Limb (tissue), 2 donors: ENCODE data around the gene YARS1.

Source experiments
- DNase-seq, 2 donors: peaks; one replicate each; pipeline ENCODE4 v3.0.0-alpha.2; 2016; ENCODE audit errors: extremely low spot score in 2 of 2

Gene YARS1

DNA sequence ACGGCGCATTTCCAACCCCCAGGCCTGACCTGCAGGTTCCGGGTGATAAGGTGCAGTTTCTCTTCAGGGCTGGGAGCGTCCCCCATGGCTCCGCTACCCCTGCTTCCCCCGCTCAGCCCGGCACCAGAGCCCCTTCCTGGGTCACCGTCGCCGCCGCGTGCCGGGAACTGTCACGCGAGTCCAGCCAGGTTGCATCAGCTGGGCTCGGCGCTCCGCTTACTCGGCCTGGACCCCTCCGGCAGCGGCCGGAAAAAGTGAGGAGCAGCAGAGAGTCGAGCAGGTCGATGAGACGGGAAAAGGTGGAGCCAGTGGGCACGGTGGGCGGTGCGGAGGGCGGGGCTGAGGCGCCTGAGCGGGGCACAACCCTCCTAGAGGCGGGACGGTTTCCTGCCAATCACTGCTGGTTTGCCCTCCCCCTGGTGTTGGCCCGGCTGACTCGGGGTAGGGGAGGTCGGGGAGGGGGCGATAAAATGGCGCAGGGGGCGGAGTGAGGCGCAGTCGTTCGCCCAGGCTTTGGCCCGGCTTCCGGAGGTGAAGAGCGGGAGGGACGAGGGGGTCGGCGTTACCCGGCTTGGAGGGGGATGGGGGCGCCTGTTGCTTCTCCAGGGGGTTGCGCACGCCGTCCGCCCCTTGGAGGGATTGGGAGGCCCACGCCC lies at the start of gene YARS1, which contains the start of gene S100PBP:
Gene YARS1, minus strand, starts transcription at position 200 of the 656 bp plus-strand sequence. Its CDS starts 114 bp downstream, at position 86.
Gene S100PBP, plus strand, starts transcription at position 495 of the 656 bp plus-strand sequence. CDS start 8,447 bp downstream, outside the sequence.
- DNase-seq, result peak; percentile 98 to 100

DNA sequence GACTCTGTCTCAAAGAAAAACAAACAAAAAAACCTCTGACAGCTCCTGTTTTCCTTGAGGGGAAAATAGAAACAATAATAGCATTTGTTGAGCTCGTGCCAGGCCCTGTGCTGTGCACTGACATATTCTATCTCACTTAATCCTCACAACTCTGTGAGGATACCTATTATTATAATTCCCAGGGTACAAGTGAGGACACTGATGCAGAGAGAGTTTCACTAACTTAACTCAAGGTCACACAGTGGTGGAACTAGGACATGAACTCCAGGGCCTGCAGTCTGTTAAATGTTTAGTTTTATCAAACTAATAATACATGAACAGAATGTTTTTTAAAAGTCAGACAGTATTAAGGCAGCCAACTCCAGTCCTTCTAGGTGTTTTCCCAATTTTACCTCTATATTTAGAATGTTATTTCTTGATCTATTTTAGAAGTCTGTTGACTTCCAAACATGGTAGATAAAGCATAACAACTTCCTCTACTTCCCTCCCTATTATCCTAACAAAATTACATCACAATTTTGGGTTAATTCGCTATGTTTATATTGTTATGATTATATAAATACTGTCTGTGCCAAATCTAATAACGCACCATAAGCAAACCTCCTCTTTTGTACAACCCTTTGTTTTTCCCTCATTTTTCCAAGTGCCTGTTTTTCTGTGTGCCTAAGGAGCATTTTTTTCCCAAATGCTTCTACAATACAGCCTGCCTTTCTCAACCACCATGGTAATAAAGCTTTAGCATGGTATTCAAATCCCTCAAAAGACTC lies 48.7 kb upstream of the YARS1 start:
- no peak for DNase-seq

DNA sequence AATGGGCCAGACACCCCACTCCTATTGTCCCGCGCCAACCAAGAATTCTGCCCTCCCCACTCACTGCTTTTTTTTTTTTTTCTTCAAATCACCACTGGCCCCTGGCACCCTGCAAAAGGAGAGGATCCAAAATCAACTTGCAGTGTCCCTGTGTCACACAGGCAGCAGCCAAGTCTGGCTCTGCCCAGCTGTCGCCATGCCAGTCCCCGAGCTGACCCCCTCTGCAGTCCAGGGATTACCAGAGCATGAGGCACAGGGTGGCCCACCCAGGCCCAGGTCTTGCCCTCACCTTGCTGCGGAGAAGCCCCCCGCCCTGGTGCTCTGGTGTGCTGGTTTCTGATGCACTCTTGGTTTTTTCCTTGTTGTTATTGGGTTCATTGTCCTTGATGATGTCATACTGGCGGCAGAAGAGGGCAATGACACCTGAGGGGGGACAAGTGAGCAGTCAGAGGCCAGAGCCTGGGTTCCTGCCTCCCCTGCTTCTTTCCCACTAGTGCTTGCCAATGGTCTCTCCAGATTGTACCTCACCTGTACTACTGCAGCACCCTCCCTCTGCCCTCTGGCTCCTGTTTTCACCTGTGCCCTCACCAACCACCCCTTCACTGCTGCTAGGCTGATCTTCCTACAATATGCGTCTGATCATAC lies 47.3 kb upstream of the YARS1 start:
- no peak for DNase-seq

DNA sequence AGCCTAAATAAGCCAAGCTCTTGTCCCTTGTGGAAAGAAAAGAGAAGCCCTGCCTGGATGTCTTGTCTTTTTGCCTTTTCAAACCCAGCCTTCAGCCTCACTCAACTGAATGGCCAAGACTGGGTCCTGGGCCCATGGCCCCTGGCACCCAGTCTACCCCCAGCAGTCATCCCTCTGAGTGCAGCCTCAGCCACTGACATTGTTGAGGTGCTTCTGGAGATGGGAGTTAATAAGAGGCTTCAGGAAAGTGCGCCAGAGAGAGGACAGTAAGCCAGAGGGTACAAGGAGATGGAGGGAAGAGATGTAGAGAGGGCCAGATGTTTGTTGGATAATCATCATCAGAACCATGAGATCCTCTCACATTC lies 46.7 kb upstream of the YARS1 start:
- no peak for DNase-seq

DNA sequence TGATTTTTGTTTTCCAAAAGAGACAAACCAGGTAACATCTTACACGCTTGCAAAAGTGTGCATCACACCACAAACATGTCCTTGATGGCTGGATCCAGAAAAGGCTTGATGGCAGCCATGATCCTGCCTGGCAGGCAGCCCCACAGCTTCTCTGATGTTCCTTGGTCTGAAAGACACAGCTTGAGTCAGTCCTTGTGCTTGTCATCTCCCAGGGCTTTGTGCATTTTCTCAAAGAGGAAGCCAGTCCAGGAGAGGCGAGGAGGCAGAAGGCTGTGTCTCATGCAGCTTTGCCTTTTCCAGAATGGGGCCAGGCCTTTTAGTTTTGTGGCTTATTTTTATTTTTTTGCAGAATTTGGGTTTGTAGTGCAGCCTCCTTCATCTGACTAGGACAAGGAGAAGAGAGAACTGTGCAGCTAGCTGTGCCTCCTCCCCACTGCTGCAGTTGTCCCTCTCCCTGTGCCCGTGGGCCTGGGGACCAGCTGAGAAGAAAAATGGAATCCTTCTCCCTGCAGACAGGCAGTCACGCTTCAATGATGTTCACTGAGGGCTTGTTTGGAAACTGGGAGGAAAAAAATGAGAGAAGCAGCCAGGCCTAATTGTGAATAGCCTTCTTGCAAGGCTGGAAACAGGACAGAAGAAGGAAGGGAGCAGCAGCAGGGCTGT lies 46.2 kb upstream of the YARS1 start:
- DNase-seq, result no peak

DNA sequence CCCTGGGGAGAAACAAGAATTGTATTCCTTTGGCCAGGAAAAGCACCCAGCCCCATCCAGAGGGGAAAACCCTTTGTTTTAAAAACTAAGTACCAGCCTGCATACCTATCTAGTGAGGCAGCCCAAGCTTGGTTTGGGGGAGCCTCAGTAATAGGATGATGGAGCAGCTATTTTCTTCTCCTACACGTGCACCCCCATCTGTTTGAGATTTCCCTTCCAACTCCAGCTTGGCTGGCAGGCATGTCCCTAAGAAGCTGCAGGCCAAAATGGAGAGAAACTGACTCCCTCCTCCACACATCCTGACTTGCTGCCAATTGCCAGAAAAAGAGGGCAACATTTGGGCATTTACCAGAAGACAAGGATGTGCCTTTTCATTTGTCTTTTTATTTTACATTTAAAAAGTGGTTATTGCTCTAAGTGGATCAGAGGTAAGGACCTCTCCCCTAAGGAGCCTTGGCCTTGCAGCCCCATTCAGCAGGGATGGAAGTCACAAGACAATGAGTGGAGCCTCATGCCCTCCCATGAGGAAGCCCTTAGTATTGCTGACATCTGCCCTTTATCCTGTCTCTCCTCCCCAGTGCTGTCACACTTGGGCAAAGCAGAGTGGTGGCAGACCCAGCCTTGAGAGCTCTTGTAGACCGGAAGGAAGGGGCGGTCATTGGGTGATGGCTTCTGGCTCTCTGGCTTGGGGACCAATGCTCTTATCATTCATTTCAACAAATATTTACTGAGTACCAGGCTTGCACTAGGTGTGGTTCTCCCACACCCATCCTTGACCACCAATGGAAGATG lies 44.9 kb upstream of the YARS1 start:
- no peak for DNase-seq

DNA sequence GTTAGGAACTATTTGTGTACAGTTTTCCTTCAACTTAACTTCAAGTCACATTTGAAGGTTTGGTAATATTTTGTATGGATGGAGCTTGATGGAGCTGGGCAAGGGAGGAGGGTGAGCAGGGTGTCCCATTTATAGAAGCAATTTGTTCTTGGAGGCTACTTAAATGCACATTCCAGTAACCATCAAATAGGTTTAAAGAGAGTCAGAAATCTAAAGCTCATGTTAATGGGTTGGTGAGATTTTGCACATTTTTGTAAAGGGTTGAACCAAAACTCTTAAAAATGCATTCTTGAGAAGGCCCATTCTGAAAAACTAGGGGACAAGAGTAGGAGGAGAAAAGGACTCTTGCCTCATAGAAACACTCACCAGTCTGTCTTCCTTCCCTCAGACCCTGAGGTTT lies 43.4 kb upstream of the YARS1 start:
- DNase-seq, result no peak

DNA sequence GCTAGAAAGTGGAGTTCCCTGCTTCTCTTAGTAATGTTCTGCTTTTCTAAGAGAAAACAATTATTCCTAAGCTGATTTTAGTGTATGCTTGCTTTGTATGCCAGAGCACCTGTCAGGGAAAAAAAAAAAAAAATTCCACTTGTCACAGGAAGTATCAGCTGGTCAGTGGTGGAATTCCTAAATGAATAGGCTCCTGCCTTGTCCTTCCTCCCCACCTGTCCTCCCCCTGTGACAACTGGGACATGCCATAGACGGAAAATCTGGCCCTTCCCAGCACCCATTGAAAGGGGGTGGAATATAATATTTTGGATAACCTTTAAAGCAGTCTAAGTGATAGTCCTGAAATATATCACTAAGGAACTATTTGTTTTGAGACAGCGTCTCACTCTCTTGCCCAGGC lies 42.8 kb upstream of the YARS1 start:
- no peak for DNase-seq

DNA sequence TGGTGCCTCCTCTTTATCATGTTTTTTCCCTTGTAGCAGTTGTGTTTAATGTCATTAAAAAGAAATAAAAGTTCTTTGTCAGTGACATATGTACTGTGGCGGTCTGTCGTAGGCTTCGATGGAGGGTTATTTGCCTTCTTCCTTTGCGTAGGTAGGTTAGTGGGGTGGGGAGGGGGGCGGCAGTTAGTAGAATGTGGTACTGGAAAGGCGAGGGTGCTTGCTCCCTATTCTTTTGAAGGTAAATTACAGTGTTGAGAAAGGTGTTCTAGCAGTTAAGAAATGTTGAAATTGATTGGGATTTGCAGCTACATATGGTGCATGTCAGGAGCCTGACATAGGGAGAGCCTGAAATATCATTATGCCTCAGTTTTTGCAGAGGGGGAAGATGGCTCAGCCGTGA lies 41.6 kb upstream of the YARS1 start:
- no peak for DNase-seq

DNA sequence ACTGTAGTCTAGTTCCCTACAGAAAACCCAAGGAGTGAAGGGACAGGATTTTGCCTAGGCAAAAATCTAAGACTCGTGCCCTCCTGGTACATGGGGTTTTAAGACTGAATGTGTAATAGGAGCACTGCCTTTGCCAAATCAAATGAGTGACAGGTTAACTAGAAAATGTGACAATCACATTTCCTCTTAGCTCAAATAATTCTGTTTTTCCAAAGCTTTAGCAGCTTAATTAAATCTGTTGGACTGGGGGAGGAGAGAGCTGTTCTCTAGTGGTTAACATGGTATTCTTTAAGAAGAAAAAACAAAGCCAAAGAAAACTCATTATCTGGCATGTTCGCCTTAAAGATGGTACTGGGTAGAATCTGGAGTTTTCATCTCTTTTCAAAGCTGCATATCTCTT lies 41.0 kb upstream of the YARS1 start:
- no peak for DNase-seq

DNA sequence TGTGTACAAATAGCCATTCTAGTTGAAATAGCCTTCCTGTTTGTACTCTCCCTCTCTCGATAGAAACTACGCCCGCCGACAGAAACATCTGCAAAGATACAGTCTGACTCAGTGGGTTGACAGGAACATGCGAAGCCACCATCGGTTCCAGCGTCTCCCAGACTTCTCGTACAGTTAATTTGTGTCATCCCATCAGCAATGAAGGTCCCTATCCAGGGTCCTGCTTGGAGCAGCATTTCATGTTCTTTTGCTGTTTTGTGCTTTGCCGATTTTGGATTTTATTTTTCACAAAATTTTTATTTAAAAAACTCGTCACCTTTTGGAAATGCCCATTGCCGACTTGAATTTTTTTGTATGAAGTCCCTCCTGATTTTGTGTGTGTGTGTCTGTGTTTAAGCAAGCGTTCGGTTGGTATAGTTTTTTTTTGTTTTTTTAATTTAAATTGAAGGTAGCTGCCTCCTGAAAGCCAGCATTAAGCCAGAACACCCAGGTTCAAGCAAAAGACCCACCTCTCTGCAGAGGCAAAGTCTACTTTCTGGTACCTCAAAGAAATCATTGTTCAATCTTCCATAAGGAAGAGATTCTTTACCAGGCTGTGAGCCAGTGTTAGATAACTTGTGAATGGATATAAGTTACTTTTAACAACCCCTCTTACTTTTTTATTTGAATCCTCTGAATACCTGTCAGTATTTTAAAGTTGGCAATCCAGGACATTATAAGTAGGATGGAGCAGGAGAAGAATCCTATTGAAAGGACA lies 38.9 kb upstream of the YARS1 start:
- no peak for DNase-seq

DNA sequence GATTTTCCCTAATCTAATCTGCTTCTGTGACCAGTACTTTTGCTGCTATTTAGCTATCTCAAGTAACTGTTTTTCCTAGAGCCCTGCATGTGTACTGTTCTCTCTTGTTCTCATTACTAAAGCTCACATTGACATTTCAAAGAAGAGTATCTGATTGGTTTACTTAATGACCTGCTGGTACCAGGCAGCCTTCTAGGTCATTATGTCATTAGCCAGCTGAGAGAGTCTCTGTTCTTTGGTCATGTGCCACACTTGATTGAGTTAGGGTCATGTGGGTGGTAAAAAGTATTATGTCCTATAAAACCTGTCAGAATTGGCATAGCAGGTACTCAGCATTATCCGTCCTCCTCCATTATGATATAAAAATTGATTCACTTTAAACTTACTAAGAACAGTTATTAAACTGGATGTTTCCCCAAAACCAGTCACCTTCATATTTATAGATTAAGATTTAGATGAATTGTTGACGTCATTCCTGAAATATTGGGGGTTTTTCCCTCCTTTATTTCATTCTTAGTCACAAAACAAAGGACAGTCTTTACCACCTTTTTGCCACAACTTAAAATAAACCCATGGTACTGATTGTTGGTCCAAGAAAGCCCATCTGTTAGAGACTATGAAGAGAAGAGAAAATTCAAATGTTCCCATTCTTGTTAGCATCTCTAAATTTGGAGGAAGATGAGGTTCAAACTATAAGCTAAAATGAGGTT lies 31.4 kb upstream of the YARS1 start:
- no peak for DNase-seq

DNA sequence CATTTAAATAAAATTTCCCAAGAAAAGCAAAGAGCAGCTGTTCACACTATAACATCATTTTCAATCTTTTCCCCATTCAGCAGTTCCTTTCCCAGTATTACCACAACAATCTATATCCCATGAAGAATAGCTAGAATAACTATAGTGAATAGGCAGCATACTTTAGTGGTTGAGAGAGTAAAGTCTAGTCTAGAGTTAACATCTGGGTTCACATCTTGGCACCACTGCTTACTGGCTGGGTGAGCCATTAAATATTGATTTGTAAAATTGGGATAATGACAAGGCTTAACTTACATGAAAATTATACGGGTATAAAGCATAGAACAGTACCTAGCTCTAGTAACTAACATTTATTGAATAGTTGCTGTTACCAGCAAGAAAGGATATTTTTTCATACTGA lies 14.7 kb upstream of the YARS1 start:
- no peak for DNase-seq

DNA sequence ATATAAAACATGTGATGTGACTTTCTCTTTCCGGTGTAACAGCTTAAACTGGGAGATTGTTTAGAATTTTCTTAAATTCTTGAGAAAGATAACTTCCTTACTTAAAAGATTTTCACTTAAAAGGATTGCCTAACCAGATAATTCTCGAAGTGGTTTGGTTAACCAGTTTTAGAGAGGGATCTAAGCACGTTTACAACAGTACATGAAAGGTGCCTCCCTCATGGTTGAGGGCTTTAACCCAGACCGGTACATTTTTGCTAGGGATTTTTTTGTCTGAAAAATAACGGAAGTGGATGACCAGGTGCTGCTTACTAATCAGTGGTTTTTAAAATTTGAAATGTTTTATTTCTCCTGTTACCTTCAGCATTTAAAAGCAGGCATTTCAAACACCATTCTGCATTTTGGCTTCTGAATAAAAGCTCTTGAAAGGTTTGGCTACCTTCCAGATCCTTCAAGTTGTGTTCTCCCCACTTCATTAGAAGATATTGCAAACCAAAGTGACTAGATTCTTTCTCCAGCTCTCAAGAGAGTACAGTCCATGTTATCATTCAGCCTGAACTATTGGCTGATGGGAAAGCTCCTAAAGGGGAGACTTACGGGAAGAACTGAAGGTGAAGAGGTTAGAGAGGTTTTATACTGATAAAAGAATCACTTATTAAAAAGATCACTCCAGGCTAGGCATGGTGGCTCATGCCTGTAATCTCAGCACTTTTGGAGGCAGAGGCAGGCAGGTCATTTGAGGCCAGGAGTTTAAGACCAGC lies 13.1 kb upstream of the YARS1 start:
- DNase-seq, result no peak

DNA sequence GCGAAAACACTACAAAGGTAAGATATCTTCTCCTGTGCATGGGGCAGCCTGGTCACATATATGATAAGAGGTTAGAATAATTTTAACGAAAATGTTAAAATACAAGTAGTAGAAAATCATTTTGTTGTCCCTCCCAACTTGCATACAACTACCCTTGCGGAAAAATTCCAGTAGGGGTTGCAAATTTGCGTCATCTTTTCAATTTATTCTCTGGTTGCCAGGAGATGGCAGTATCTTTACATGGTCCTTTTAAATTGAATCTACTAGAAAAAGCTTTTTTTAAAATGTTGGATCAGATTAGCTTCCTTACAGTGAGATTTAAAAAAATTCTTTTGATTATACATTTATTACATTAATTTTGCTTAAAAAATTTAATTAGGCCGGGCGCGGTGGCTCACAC lies 11.2 kb upstream of the YARS1 start:
- peak in 1 of 2 donors; percentile 28 for DNase-seq

DNA sequence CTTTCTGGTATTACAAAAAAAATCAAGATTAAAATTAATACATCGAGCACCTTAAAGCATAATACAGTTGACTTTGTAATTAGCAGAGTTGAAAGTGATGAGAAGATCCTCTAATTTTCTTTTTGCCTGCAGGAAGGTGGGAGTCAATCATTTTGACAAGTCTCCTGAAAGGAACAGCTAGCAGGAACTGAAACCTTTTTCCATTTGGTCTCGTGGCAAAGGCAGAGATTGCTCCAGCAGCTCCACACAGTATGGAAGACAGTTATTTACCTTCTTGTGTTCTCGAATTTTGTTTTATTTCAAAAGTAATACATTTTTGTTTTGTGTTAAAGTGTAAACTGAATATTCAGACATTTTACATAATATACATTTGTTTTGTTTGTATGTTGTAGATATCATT lies 8.0 kb upstream of the YARS1 start:
- no peak for DNase-seq

DNA sequence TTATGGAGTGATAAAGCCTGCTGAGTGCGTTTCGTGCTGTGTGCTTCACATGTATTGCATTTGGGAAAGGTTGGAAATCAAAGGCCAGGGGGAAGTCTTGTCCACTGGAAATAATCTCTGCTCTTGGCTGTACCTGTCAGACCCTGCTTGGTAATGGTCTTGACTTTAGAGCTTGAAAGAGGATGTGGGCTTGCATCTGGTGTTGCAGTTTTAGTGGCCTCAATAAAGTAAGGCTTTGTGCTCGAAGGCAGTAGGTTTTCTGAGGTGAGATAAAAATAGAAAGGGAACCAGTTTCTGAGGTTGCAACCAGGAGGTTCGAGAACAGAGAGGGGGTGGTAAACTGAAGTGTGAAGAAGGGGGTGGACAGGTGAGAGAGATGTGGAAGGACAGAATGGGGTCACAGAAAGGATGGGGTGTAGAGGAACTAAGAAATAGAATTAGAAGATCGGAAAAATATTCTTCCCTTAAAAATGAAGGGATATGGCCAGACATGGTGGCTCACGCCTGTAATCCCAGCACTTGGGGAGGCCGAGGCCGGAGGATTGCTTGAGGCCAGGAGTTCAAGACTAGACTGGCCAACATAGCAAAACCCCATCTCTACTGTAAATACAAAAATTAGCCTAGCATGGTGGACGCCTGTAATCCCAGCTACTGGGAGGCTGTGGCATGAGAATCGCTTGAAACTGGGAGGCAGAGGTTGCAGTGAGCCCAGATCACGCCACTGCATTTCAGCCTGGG lies 1.8 kb upstream of the YARS1 start:
- no peak for DNase-seq
